ENCODE results near the gene GALNT5. TPM values are rescaled to one million over a fixed set of nuclear protein-coding genes. Genes with fewer than 3 reads are reported as not detected.

The GALNT5 gene
- total and polyA plus RNA-seq, 2 donors (not counting 3 experiments of a cell fraction or from before 2014, with no cell fraction given) = not detected

DNA sequence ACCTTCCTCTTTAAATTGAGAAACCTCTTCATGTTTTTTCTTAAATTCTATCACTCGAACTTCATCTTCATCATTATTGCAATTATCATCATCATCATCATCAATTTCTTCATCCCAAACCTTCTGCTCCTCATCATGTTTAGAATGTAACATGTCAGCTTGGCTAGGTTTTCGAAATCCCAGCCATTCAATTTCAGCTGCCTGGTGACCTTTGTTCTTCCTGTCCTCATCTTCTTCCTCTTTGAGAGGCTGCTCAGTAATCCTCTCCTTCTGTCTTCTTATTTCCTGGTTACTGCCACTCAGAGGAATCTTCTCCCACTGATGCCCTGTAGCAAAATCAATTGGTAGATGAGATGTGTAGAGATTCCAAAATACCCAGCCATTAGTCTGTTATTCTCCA, 64.0 kb downstream of the GALNT5 start:
- dilution Hi-C loops (cut with MboI; ENCODE audit: extremely low pct_ligation_motif_present, low sequenced_read_pairs) (no loop called here), intact Hi-C loops (cut with micrococcal nuclease) (no loop called here)
- Histone ChIP-seq H2AFZ (ENCODE audit: low read depth, low read length) (no peak overlapping the region), H3K27me3 (ENCODE audit: control insufficient read depth in 2 of 2, insufficient read depth in 2 of 2, low read length in 2 of 2) (peaks cover 0 to 4% of the 10 kb centered on the region in 2 experiments), H3K4me1 (ENCODE audit: control insufficient read depth, extremely low read depth, insufficient read depth, low read length) (no peaks in the 10 kb centered on the region), H3K9me1 (replicated peaks; ENCODE audit: control insufficient read depth, extremely low read depth, insufficient read depth, low read length) (no peaks in the 10 kb centered on the region), H3K9me3 (replicated peaks; ENCODE audit: control insufficient read depth, insufficient read depth, low read length) (no peaks in the 10 kb centered on the region), H3K27ac (ENCODE audit: insufficient read depth, low read depth, low read length) (no peak overlapping the region), H4K20me1 (replicated peaks; ENCODE audit: control insufficient read depth, extremely low read depth, insufficient read depth, low read length) (no peaks in the 10 kb centered on the region), H3K36me3 (ENCODE audit: control insufficient read depth in 2 of 2, extremely low read depth in 1 of 2, insufficient read depth in 2 of 2, low read length in 2 of 2) (no peaks in the 10 kb centered on the region), H3K79me2 (ENCODE audit: control insufficient read depth, insufficient read depth, low read length) (no peaks in the 10 kb centered on the region), H3K4me2 (ENCODE audit: insufficient read depth, low read length) (no peak overlapping the region), H3K4me3 (replicated peaks in 1 of 3; ENCODE audit: insufficient read depth in 1 of 3, low read depth in 1 of 3, low read length in 3 of 3) (no peak overlapping the region), H3K9ac (replicated peaks; ENCODE audit: extremely low read depth, insufficient read depth, low read length) (no peak overlapping the region)
- no peak for DNase-seq (ENCODE audit: low read depth, low spot score)
- FAIRE-seq = no peak
- no peak for TF ChIP-seq GATA2 (IDR thresholded peaks at IDR 0.05; ENCODE audit: insufficient read depth, insufficient read length, low read depth, low read length)
- TF ChIP-seq JUN (IDR thresholded peaks at IDR 0.05; ENCODE audit: borderline replicate concordance, insufficient read depth, insufficient read length, low read depth) = no peak
- no TSS peak for BruUV-seq (replicated peaks)
- ChIA-PET CTCF (interaction anchor here (0.9 to 8.3 kb wide), 2 partner anchors 15 to 19 kb away, joined by 4 to 113 read pairs; no protein-coding TSS in a partner anchor), POLR2A (no interaction called here)

- H3K9ac ChIP-seq (replicated peaks; ENCODE audit: extremely low read depth, insufficient read depth, low read length) = no peak overlapping the region
- no peaks in the 10 kb centered on the region for H3K36me3 ChIP-seq (ENCODE audit: control insufficient read depth in 2 of 2, extremely low read depth in 1 of 2, insufficient read depth in 2 of 2, low read length in 2 of 2)
- H3K27ac ChIP-seq (ENCODE audit: insufficient read depth, low read depth, low read length) = no peak overlapping the region
- no peak overlapping the region for H3K4me3 ChIP-seq (replicated peaks in 1 of 3; ENCODE audit: insufficient read depth in 1 of 3, low read depth in 1 of 3, low read length in 3 of 3)
- dilution Hi-C loops (cut with MboI; ENCODE audit: extremely low pct_ligation_motif_present, low sequenced_read_pairs) = no loop called here
- ChIA-PET CTCF (interaction anchor here (8.3 kb wide), 1 partner anchor 14 kb away, joined by 113 read pairs; no protein-coding TSS in a partner anchor), POLR2A (no interaction called here)
- H3K4me2 ChIP-seq (ENCODE audit: insufficient read depth, low read length) = no peak overlapping the region
- no peaks in the 10 kb centered on the region for H4K20me1 ChIP-seq (replicated peaks; ENCODE audit: control insufficient read depth, extremely low read depth, insufficient read depth, low read length)
- H3K27me3 ChIP-seq (ENCODE audit: control insufficient read depth in 2 of 2, insufficient read depth in 2 of 2, low read length in 2 of 2) = peaks cover 0 to 4% of the 10 kb centered on the region in 2 experiments
- DNase-seq (ENCODE audit: low read depth, low spot score) (no peak), FAIRE-seq (no peak)
- no peaks in the 10 kb centered on the region for H3K4me1 ChIP-seq (ENCODE audit: control insufficient read depth, extremely low read depth, insufficient read depth, low read length)
- no peaks in the 10 kb centered on the region for H3K79me2 ChIP-seq (ENCODE audit: control insufficient read depth, insufficient read depth, low read length)
- no peak overlapping the region for H2AFZ ChIP-seq (ENCODE audit: low read depth, low read length)
- BruUV-seq (replicated peaks) = no TSS peak
- intact Hi-C loops (cut with micrococcal nuclease) = no loop called here
- no peaks in the 10 kb centered on the region for H3K9me1 ChIP-seq (replicated peaks; ENCODE audit: control insufficient read depth, extremely low read depth, insufficient read depth, low read length)
- no peaks in the 10 kb centered on the region for H3K9me3 ChIP-seq (replicated peaks; ENCODE audit: control insufficient read depth, insufficient read depth, low read length)
- no peak for TF ChIP-seq GATA2 (IDR thresholded peaks at IDR 0.05; ENCODE audit: insufficient read depth, insufficient read length, low read depth, low read length)
- no peak for TF ChIP-seq POLR2A (IDR thresholded peaks at IDR 0.05; ENCODE audit: low read depth, low read length)
- no peak for TF ChIP-seq FOS (IDR thresholded peaks at IDR 0.05; ENCODE audit: borderline replicate concordance, insufficient read depth, low read length)
- TF ChIP-seq JUN (IDR thresholded peaks at IDR 0.05; ENCODE audit: borderline replicate concordance, insufficient read depth, insufficient read length, low read depth) = no peak
- TF ChIP-seq POLR2AphosphoS5 (IDR thresholded peaks at IDR 0.05; ENCODE audit: insufficient read depth, low read depth, low read length) = no peak
- no peak for TF ChIP-seq CTCF (IDR thresholded peaks at IDR 0.05; ENCODE audit: extremely low read depth in 1 of 2, insufficient read depth in 1 of 2, low read depth in 1 of 2, low read length in 2 of 2)
- TF ChIP-seq EZH2 (IDR thresholded peaks at IDR 0.05; ENCODE audit: borderline replicate concordance, low read depth, low read length, severe bottlenecking) = no peak
- TF ChIP-seq MYC (IDR thresholded peaks at IDR 0.05; ENCODE audit: low read depth, low read length) = no peak
- no peak for TF ChIP-seq MAX (IDR thresholded peaks at IDR 0.05; ENCODE audit: insufficient read depth, insufficient read length)
Observed at GRCh38 chr2:157322432-157322831, 64.9 kb downstream of the GALNT5 start.
